ENCODE data around the gene CYP27B1. TPM values are rescaled to one million over a fixed set of nuclear protein-coding genes. Genes with fewer than 3 reads are reported as not detected.
A peak's percentile ranks its signal among the peaks of the same experiment; 100 is the strongest.

Gene CYP27B1
- total RNA-seq, 1 donor from 2014 or later, result 9.9 TPM

GRCh38 chr12:57739914-57740538, 26.9 kb downstream of the CYP27B1 start:
- peaks cover 14% of the 10 kb centered on the region for H3K36me3 Mint-ChIP-seq (ENCODE audit: low read depth)
- DNase-seq (ENCODE audit: low spot score), result no peak
- no peaks in the 10 kb centered on the region for H3K9me3 Mint-ChIP-seq
- H3K4me1 Mint-ChIP-seq (ENCODE audit: low read depth), result peaks cover 45% of the 10 kb centered on the region
- H3K27me3 Mint-ChIP-seq (ENCODE audit: insufficient read depth), result no peaks in the 10 kb centered on the region
- intact Hi-C loops (cut with micrococcal nuclease), result loop anchor here (5.0 kb wide), 3 partner anchors 128 to 1857 kb away; partner anchors contain the start of genes ARHGAP9, ARHGEF25 and SLC16A7
- peak overlapping the region; percentile 89 for H3K27ac Mint-ChIP-seq
- H3K4me3 Mint-ChIP-seq, result peak overlapping the region; percentile 88

GRCh38 chr12:57739387-57739786, 27.5 kb downstream of the CYP27B1 start:
- peak overlapping the region; percentile 70 for H3K27ac Mint-ChIP-seq
- H3K4me3 Mint-ChIP-seq, result peak overlapping the region; percentile 65
- H3K36me3 Mint-ChIP-seq (ENCODE audit: low read depth), result peaks cover 15% of the 10 kb centered on the region
- intact Hi-C loops (cut with micrococcal nuclease), result no loop called here
- no peaks in the 10 kb centered on the region for H3K27me3 Mint-ChIP-seq (ENCODE audit: insufficient read depth)
- no peaks in the 10 kb centered on the region for H3K9me3 Mint-ChIP-seq
- no peak for DNase-seq (ENCODE audit: low spot score)
- peaks cover 39% of the 10 kb centered on the region for H3K4me1 Mint-ChIP-seq (ENCODE audit: low read depth)

GRCh38 chr12:57738661-57739237, 28.1 kb downstream of the CYP27B1 start, which contains the start of gene AGAP2:
AGAP2 (minus strand) TSS chr12:57738742; CDS start chr12:57738246, 496 bp downstream.
- no peaks in the 10 kb centered on the region for H3K9me3 Mint-ChIP-seq
- H3K36me3 Mint-ChIP-seq (ENCODE audit: low read depth), result peaks cover 15% of the 10 kb centered on the region
- peak within 1 kb of the TSS; percentile 65 for H3K4me3 Mint-ChIP-seq
- intact Hi-C loops (cut with micrococcal nuclease), result no loop called here
- no peak for DNase-seq (ENCODE audit: low spot score)
- peaks cover 32% of the 10 kb centered on the region for H3K4me1 Mint-ChIP-seq (ENCODE audit: low read depth)
- H3K27me3 Mint-ChIP-seq (ENCODE audit: insufficient read depth), result no peaks in the 10 kb centered on the region
- H3K27ac Mint-ChIP-seq, result peak within 1 kb of the TSS; percentile 70

GRCh38 chr12:57737467-57738460, 29.1 kb downstream of the CYP27B1 start:
- H3K9me3 Mint-ChIP-seq, result no peaks in the 10 kb centered on the region
- intact Hi-C loops (cut with micrococcal nuclease), result no loop called here

GRCh38 chr12:57736741-57737466, 30.0 kb downstream of the CYP27B1 start:
- Mint-ChIP-seq H3K4me3 (no peak overlapping the region), H3K36me3 (ENCODE audit: low read depth) (peaks cover 27% of the 10 kb centered on the region)
- no peak for DNase-seq (ENCODE audit: low spot score)

More at GRCh38 chr12:57737467-57738460, 29.1 kb downstream of the CYP27B1 start:
- no peak overlapping the region for H3K27ac Mint-ChIP-seq
- no peak for DNase-seq (ENCODE audit: low spot score)
- H3K27me3 Mint-ChIP-seq (ENCODE audit: insufficient read depth), result no peaks in the 10 kb centered on the region
- no peak overlapping the region for H3K4me3 Mint-ChIP-seq
- peaks cover 31% of the 10 kb centered on the region for H3K4me1 Mint-ChIP-seq (ENCODE audit: low read depth)
- H3K36me3 Mint-ChIP-seq (ENCODE audit: low read depth), result peaks cover 19% of the 10 kb centered on the region

GRCh38 chr12:57735952-57736740, 30.7 kb downstream of the CYP27B1 start:
- Mint-ChIP-seq H3K9me3 (no peaks in the 10 kb centered on the region), H3K4me1 (ENCODE audit: low read depth) (peaks cover 19% of the 10 kb centered on the region), H3K27ac (peak overlapping the region; percentile 47), H3K36me3 (ENCODE audit: low read depth) (peaks cover 34% of the 10 kb centered on the region), H3K4me3 (no peak overlapping the region), H3K27me3 (ENCODE audit: insufficient read depth) (no peaks in the 10 kb centered on the region)
- intact Hi-C loops (cut with micrococcal nuclease), result no loop called here
- no peak for DNase-seq (ENCODE audit: low spot score)

More at GRCh38 chr12:57736741-57737466, 30.0 kb downstream of the CYP27B1 start:
- Mint-ChIP-seq H3K27me3 (ENCODE audit: insufficient read depth) (no peaks in the 10 kb centered on the region), H3K9me3 (no peaks in the 10 kb centered on the region), H3K27ac (no peak overlapping the region), H3K4me1 (ENCODE audit: low read depth) (peaks cover 24% of the 10 kb centered on the region)
- intact Hi-C loops (cut with micrococcal nuclease), result no loop called here

GRCh38 chr12:57735198-57735855, 31.6 kb downstream of the CYP27B1 start:
- no peaks in the 10 kb centered on the region for H3K9me3 Mint-ChIP-seq
- intact Hi-C loops (cut with micrococcal nuclease), result no loop called here
- no peaks in the 10 kb centered on the region for H3K27me3 Mint-ChIP-seq (ENCODE audit: insufficient read depth)
- H3K27ac Mint-ChIP-seq, result peak overlapping the region; percentile 30
- peaks cover 11% of the 10 kb centered on the region for H3K4me1 Mint-ChIP-seq (ENCODE audit: low read depth)
- peaks cover 39% of the 10 kb centered on the region for H3K36me3 Mint-ChIP-seq (ENCODE audit: low read depth)
- DNase-seq (ENCODE audit: low spot score), result no peak
- H3K4me3 Mint-ChIP-seq, result no peak overlapping the region

GRCh38 chr12:57734591-57734990, 32.3 kb downstream of the CYP27B1 start:
- Mint-ChIP-seq H3K27ac (no peak overlapping the region), H3K36me3 (ENCODE audit: low read depth) (peaks cover 41% of the 10 kb centered on the region), H3K27me3 (ENCODE audit: insufficient read depth) (no peaks in the 10 kb centered on the region), H3K4me3 (no peak overlapping the region), H3K4me1 (ENCODE audit: low read depth) (peaks cover 6% of the 10 kb centered on the region), H3K9me3 (no peaks in the 10 kb centered on the region)
- intact Hi-C loops (cut with micrococcal nuclease), result no loop called here
- DNase-seq (ENCODE audit: low spot score), result no peak

- Mint-ChIP-seq H3K27me3 (ENCODE audit: insufficient read depth) (no peaks in the 10 kb centered on the region), H3K27ac (no peak overlapping the region), H3K36me3 (ENCODE audit: low read depth) (peaks cover 38% of the 10 kb centered on the region), H3K4me3 (no peak overlapping the region), H3K4me1 (ENCODE audit: low read depth) (no peaks in the 10 kb centered on the region), H3K9me3 (no peaks in the 10 kb centered on the region)
- no peak for DNase-seq (ENCODE audit: low spot score)
- intact Hi-C loops (cut with micrococcal nuclease), result no loop called here
Observed at GRCh38 chr12:57733928-57734327, 33.0 kb downstream of the CYP27B1 start.

- no peaks in the 10 kb centered on the region for H3K4me1 Mint-ChIP-seq (ENCODE audit: low read depth)
- no peak for DNase-seq (ENCODE audit: low spot score)
- peaks cover 43% of the 10 kb centered on the region for H3K36me3 Mint-ChIP-seq (ENCODE audit: low read depth)
- peak overlapping the region; percentile 46 for H3K27ac Mint-ChIP-seq
- no peaks in the 10 kb centered on the region for H3K27me3 Mint-ChIP-seq (ENCODE audit: insufficient read depth)
- H3K9me3 Mint-ChIP-seq, result no peaks in the 10 kb centered on the region
- intact Hi-C loops (cut with micrococcal nuclease), result no loop called here
- no peak overlapping the region for H3K4me3 Mint-ChIP-seq
Observed at GRCh38 chr12:57732726-57733593, 33.9 kb downstream of the CYP27B1 start.

- no peaks in the 10 kb centered on the region for H3K4me1 Mint-ChIP-seq (ENCODE audit: low read depth)
- no peak overlapping the region for H3K4me3 Mint-ChIP-seq
- no peaks in the 10 kb centered on the region for H3K27me3 Mint-ChIP-seq (ENCODE audit: insufficient read depth)
- no peak for DNase-seq (ENCODE audit: low spot score)
- H3K27ac Mint-ChIP-seq, result no peak overlapping the region
- intact Hi-C loops (cut with micrococcal nuclease), result no loop called here
- H3K9me3 Mint-ChIP-seq, result no peaks in the 10 kb centered on the region
- H3K36me3 Mint-ChIP-seq (ENCODE audit: low read depth), result peaks cover 47% of the 10 kb centered on the region
Observed at GRCh38 chr12:57732270-57732669, 34.6 kb downstream of the CYP27B1 start.
